ENCODE data around the gene NIN.

GRCh38 chr14:50839048-50839447, 8.1 kb upstream of the NIN start:
- no peak for TF ChIP-seq CTCF (conservative IDR thresholded peaks at IDR 0.05)
- TF ChIP-seq EZH2 (IDR thresholded peaks at IDR 0.05; ENCODE audit: low read depth), result no peak
